Suprapubic skin (tissue), 3 donors: ENCODE results near the gene FAM204A.

Source experiments
- EP300 ChIP-seq: sonication (generic); formaldehyde crosslinking; IDR thresholded peaks from one replicate; pipeline ENCODE4 v1.6.1; 2017; ENCODE audit warnings: antibody characterized with exemption
- TF ChIP-seq, protein P1 (sequence below), 2 donors: fragments of 200-600 bp in 1 of 2; fragments of 450-650 bp in 1 of 2; sonication (generic) in 1 of 2; IDR thresholded peaks; one replicate each; pipeline ENCODE4 v1.5.1; 2016 to 2019; ENCODE audit warnings: antibody characterized with exemption in 2 of 2, mild to moderate bottlenecking in 1 of 2, moderate library complexity in 1 of 2

DNA sequence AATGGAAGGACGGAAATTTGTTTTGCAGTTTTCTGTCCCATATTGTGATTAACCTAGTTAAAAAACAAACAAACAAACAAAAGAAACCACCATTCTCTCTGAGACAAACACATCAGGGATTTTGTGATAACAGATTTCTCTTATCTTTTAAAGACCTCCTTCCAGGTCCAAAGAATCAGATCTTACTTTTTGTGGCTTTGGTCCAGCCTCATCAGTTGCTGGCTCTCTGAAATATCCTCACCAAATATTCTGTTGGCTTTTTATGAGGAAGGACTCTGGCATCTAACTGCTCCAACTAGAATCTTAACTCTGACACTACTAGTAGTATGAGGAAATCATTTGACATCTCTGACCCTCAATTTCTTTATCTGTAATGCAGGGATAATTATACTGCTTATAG, 4.8 kb downstream of the FAM204A start:
- TF ChIP-seq, protein P1, sequence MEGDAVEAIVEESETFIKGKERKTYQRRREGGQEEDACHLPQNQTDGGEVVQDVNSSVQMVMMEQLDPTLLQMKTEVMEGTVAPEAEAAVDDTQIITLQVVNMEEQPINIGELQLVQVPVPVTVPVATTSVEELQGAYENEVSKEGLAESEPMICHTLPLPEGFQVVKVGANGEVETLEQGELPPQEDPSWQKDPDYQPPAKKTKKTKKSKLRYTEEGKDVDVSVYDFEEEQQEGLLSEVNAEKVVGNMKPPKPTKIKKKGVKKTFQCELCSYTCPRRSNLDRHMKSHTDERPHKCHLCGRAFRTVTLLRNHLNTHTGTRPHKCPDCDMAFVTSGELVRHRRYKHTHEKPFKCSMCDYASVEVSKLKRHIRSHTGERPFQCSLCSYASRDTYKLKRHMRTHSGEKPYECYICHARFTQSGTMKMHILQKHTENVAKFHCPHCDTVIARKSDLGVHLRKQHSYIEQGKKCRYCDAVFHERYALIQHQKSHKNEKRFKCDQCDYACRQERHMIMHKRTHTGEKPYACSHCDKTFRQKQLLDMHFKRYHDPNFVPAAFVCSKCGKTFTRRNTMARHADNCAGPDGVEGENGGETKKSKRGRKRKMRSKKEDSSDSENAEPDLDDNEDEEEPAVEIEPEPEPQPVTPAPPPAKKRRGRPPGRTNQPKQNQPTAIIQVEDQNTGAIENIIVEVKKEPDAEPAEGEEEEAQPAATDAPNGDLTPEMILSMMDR (IDR thresholded peaks at IDR 0.05), result no peak
- no peak for TF ChIP-seq EP300
